GM23248 (cell line): ENCODE data around the gene RUSC2.

ENCODE experiments used
- EZH2 ChIP-seq: fragments of 200-600 bp; sonication (generic); IDR thresholded peaks from 2 replicates; pipeline ENCODE4 v1.6.1; 2018; ENCODE audit warnings: antibody characterized with exemption, mild to moderate bottlenecking; ENCODE audit not compliant: insufficient read depth, poor library complexity, severe bottlenecking
- EZH2phosphoT487 ChIP-seq: fragments of 200-600 bp; sonication (generic); IDR thresholded peaks from 2 replicates; pipeline ENCODE4 v1.6.1; 2018; ENCODE audit warnings: antibody characterized with exemption, moderate library complexity, mild to moderate bottlenecking, low read depth; ENCODE audit not compliant: insufficient read depth

GRCh38 chr9:35537913-35538312 is 48.0 kb downstream of the RUSC2 start:
- TF ChIP-seq EZH2 = no peak
- TF ChIP-seq EZH2phosphoT487 = no peak
